Measurements from ENCODE around the gene SNX8. TPM values are rescaled to one million over a fixed set of nuclear protein-coding genes. Genes with fewer than 3 reads are reported as not detected.

The SNX8 gene
- polyA plus RNA-seq, 2 of the 4 experiments (the other 2 are of a cell fraction) = 21.2 to 36.3 TPM

DNA sequence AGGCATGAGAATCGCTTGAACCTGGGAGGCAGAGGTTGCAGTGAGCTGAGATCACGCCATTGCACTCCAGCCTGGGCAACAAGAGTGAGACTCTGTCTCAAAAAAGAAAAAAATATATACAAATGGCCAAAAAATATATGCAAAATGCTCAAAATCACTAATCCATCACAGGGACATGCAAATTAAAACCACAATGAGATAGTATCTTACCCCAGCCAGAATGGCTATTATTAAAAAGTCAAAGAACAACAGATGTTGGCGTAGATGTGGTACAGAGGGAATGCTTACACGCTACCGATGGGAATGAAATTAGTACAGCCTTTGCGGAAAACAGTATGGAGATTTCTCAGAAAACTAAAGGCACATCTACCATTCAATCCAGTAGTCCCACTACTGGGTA lies 17.4 kb downstream of the SNX8 start:
- FAIRE-seq = no peak
- Histone ChIP-seq H3K4me3 (no peak overlapping the region), H3K4me1 (peaks cover 7% of the 10 kb centered on the region; the same call in 1 of the 3 replicates), H3K4me2 (no peak overlapping the region), H3K9me3 (no peaks in the 10 kb centered on the region), H3K27ac (no peak overlapping the region)
- WGBS (ENCODE audit: missing lambda C conversion rate) = 95% methylated on average over 6 of the region's 6 CpGs
- TF ChIP-seq MYC (IDR thresholded peaks at IDR 0.05; ENCODE audit: borderline replicate concordance, low read length) = no peak
- no peak for TF ChIP-seq NFE2L2 (conservative IDR thresholded peaks at IDR 0.05; ENCODE audit: low read length)
- no peak for TF ChIP-seq HDAC2 (IDR thresholded peaks at IDR 0.05)
- TF ChIP-seq EHF (CRISPR knock-in tag; IDR thresholded peaks at IDR 0.05) = no peak
- no peak for TF ChIP-seq EP300 (IDR thresholded peaks at IDR 0.05)
- no peak for TF ChIP-seq FOXS1 (CRISPR knock-in tag; IDR thresholded peaks at IDR 0.05)
- TF ChIP-seq JUN (IDR thresholded peaks at IDR 0.05) = no peak
- TF ChIP-seq ZSCAN20 (CRISPR knock-in tag; IDR thresholded peaks at IDR 0.05) = no peak
- no peak for TF ChIP-seq NR3C1 (IDR thresholded peaks at IDR 0.05)
- TF ChIP-seq GATA3 (IDR thresholded peaks at IDR 0.05; ENCODE audit: borderline replicate concordance) = no peak
- TF ChIP-seq, protein P1, sequence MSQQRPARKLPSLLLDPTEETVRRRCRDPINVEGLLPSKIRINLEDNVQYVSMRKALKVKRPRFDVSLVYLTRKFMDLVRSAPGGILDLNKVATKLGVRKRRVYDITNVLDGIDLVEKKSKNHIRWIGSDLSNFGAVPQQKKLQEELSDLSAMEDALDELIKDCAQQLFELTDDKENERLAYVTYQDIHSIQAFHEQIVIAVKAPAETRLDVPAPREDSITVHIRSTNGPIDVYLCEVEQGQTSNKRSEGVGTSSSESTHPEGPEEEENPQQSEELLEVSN (IDR thresholded peaks at IDR 0.05; ENCODE audit: borderline replicate concordance, low read depth) = no peak
- TF ChIP-seq ZNF302 (CRISPR knock-in tag; IDR thresholded peaks at IDR 0.05) = no peak
- TF ChIP-seq, protein P2, sequence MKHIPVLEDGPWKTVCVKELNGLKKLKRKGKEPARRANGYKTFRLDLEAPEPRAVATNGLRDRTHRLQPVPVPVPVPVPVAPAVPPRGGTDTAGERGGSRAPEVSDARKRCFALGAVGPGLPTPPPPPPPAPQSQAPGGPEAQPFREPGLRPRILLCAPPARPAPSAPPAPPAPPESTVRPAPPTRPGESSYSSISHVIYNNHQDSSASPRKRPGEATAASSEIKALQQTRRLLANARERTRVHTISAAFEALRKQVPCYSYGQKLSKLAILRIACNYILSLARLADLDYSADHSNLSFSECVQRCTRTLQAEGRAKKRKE (CRISPR knock-in tag; IDR thresholded peaks at IDR 0.05; ENCODE audit: low read depth) = no peak
- no peak for TF ChIP-seq CBX8 (IDR thresholded peaks at IDR 0.05)
- no peak for TF ChIP-seq CEBPB (IDR thresholded peaks at IDR 0.05)
- TF ChIP-seq, protein P3, sequence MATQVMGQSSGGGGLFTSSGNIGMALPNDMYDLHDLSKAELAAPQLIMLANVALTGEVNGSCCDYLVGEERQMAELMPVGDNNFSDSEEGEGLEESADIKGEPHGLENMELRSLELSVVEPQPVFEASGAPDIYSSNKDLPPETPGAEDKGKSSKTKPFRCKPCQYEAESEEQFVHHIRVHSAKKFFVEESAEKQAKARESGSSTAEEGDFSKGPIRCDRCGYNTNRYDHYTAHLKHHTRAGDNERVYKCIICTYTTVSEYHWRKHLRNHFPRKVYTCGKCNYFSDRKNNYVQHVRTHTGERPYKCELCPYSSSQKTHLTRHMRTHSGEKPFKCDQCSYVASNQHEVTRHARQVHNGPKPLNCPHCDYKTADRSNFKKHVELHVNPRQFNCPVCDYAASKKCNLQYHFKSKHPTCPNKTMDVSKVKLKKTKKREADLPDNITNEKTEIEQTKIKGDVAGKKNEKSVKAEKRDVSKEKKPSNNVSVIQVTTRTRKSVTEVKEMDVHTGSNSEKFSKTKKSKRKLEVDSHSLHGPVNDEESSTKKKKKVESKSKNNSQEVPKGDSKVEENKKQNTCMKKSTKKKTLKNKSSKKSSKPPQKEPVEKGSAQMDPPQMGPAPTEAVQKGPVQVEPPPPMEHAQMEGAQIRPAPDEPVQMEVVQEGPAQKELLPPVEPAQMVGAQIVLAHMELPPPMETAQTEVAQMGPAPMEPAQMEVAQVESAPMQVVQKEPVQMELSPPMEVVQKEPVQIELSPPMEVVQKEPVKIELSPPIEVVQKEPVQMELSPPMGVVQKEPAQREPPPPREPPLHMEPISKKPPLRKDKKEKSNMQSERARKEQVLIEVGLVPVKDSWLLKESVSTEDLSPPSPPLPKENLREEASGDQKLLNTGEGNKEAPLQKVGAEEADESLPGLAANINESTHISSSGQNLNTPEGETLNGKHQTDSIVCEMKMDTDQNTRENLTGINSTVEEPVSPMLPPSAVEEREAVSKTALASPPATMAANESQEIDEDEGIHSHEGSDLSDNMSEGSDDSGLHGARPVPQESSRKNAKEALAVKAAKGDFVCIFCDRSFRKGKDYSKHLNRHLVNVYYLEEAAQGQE (IDR thresholded peaks at IDR 0.05) = no peak
- CTCF ChIA-PET = no interaction called here
- POLR2A ChIA-PET = no interaction called here
- ATAC-seq = no peak
- DNase-seq (ENCODE audit: low read depth in 1 of 2, low spot score in 1 of 2) = no peak

DNA sequence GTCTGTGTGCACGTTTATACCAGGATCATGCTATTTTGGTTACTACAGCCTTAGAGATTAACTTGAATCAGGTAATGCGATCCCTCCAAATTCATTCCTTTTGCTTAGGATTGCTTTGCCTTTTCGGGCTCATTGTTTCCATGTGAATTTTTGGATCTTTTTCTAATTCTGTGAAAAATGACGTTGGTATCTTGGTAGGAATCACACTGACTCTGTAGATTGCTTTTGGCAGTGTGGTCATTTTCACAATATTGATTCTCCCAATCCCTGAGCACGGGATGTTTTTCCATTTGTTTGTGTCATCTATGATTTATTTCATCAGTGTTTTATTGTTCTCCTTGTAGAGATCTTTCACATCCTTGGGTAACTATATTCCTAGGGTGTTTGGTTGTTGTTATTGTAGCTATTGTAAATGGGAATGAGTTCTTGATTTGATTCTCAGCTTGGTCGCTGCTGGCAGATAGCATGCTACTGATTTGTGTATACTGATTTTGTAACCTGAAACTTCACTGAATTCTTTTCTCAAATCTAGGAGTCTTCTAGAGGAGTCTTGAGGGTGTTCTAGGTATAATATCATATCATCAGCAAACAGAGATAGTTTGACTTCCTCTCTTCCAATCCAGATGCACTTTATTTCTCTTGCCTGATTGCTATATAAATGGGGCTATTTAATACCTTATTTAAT lies 18.2 kb downstream of the SNX8 start:
- Histone ChIP-seq H3K4me3 (no peak overlapping the region), H3K27ac (no peak overlapping the region), H3K9me3 (no peaks in the 10 kb centered on the region), H3K4me1 (no peaks in the 10 kb centered on the region; the same call in 2 of the 3 replicates), H3K4me2 (no peak overlapping the region)
- DNase-seq (ENCODE audit: low read depth in 1 of 2, low spot score in 1 of 2) = no peak
- WGBS (ENCODE audit: missing lambda C conversion rate) = 82% methylated on average over 6 of the region's 6 CpGs
- ATAC-seq = no peak
- no peak for FAIRE-seq
- ChIA-PET CTCF (no interaction called here), POLR2A (no interaction called here)
- TF ChIP-seq HOXA7 (CRISPR knock-in tag; IDR thresholded peaks at IDR 0.05) (no peak), ZC3H11A (IDR thresholded peaks at IDR 0.05) (no peak), ZSCAN20 (CRISPR knock-in tag; IDR thresholded peaks at IDR 0.05) (no peak), RFX5 (IDR thresholded peaks at IDR 0.05) (no peak), BHLHE40 (IDR thresholded peaks at IDR 0.05; ENCODE audit: low read depth, low read length) (no peak), EHF (CRISPR knock-in tag; IDR thresholded peaks at IDR 0.05) (no peak), NFE2L2 (conservative IDR thresholded peaks at IDR 0.05; ENCODE audit: low read length) (no peak), KDM5A (IDR thresholded peaks at IDR 0.05) (no peak), JUNB (IDR thresholded peaks at IDR 0.05) (no peak), FOSL2 (IDR thresholded peaks at IDR 0.05) (no peak), FOSL2 (CRISPR knock-in tag; IDR thresholded peaks at IDR 0.05) (no peak), CHD2 (IDR thresholded peaks at IDR 0.05; ENCODE audit: low read length, partially characterized antibody) (no peak), JUN (IDR thresholded peaks at IDR 0.05) (no peak), TFCP2L1 (CRISPR knock-in tag; IDR thresholded peaks at IDR 0.05) (no peak)
- TF ChIP-seq, protein P3 (IDR thresholded peaks at IDR 0.05) = no peak
- TF ChIP-seq, protein P4, sequence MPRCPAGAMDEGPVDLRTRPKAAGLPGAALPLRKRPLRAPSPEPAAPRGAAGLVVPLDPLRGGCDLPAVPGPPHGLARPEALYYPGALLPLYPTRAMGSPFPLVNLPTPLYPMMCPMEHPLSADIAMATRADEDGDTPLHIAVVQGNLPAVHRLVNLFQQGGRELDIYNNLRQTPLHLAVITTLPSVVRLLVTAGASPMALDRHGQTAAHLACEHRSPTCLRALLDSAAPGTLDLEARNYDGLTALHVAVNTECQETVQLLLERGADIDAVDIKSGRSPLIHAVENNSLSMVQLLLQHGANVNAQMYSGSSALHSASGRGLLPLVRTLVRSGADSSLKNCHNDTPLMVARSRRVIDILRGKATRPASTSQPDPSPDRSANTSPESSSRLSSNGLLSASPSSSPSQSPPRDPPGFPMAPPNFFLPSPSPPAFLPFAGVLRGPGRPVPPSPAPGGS (IDR thresholded peaks at IDR 0.05) = no peak
- TF ChIP-seq, protein P5, sequence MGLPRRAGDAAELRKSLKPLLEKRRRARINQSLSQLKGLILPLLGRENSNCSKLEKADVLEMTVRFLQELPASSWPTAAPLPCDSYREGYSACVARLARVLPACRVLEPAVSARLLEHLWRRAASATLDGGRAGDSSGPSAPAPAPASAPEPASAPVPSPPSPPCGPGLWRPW (IDR thresholded peaks at IDR 0.05) = no peak

All from A549 (cell line).